ENCODE results near the gene SMOC2.

Gene SMOC2

DNA sequence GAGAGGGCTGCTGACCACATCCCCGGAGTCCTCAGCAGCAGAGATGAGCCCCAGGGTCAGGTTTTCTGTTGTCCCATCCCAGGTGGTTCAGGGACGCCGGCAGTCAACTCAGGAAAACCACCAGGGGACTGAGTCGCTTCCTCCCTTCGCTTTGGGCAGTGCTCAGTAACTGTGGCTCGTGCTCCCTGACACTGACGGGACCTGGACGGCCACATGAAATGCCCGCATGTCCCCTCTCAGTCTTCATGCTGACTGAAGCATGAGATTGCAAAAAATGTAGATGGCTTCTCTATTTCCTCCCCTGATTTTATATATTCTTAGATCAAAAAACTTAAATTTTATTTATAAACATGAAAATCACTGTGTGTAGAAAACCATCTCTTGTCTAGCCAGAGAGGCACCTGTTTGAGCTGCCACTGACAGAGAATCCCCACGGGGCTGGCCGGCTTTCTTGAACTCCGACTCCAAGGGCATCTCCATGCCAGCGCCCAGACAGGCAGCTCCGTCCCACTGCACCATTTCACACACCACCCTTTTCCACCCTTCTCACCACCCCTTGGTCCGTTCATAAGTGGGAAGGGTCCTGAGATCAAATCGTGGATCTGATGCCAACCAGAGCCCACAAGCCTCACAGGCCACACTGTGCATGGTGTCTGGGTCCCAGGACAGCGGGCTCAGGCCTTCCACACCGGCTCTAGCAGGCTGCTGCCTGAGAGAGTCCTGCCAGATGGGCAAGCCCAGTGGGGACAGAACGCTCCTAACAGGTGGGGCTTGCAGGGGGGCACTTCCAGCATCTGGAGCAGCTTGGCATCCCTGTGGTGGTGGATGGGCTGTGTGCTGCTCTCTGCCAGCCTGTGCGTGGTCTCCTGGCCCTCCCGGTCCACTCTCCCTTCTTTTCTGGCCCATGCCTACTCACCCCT is 98.2 kb downstream of the SMOC2 start:
- no peak overlapping the region for H3K4me3 ChIP-seq (ENCODE audit: low read depth, low read length)
- TF ChIP-seq, protein P1, sequence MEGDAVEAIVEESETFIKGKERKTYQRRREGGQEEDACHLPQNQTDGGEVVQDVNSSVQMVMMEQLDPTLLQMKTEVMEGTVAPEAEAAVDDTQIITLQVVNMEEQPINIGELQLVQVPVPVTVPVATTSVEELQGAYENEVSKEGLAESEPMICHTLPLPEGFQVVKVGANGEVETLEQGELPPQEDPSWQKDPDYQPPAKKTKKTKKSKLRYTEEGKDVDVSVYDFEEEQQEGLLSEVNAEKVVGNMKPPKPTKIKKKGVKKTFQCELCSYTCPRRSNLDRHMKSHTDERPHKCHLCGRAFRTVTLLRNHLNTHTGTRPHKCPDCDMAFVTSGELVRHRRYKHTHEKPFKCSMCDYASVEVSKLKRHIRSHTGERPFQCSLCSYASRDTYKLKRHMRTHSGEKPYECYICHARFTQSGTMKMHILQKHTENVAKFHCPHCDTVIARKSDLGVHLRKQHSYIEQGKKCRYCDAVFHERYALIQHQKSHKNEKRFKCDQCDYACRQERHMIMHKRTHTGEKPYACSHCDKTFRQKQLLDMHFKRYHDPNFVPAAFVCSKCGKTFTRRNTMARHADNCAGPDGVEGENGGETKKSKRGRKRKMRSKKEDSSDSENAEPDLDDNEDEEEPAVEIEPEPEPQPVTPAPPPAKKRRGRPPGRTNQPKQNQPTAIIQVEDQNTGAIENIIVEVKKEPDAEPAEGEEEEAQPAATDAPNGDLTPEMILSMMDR (IDR thresholded peaks at IDR 0.05; ENCODE audit: low read depth, low read length): no peak

DNA sequence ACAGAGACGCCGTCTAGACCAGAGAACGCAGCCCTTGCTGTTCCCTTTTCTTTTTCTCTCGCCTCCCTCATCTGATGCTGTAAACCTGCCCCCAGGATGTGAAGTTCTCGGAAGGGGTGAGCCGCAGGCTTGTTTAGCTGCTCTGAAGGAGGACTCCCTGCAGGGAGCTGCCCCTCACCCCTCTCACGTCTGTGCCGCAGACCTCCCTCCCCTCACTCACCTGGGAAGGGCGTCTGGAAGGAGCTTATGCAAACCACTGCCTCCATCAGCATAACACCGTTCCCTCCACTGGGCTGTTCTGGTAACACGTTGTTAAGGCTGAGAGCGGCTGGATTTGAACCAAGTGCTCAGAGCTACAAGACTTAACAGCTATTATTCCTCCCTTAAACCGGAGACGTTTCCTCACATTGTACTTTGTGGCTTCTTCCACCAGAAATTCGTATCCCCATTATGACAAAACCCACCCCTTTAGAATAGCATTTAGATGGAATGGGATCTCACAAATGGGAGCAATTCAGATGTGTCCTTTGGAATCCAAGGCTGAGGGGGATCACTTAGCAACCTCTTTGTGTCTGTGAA is 99.8 kb downstream of the SMOC2 start:
- H3K4me3 ChIP-seq (ENCODE audit: low read depth, low read length): no peak overlapping the region
- TF ChIP-seq, protein P1 (IDR thresholded peaks at IDR 0.05; ENCODE audit: low read depth, low read length): no peak

DNA sequence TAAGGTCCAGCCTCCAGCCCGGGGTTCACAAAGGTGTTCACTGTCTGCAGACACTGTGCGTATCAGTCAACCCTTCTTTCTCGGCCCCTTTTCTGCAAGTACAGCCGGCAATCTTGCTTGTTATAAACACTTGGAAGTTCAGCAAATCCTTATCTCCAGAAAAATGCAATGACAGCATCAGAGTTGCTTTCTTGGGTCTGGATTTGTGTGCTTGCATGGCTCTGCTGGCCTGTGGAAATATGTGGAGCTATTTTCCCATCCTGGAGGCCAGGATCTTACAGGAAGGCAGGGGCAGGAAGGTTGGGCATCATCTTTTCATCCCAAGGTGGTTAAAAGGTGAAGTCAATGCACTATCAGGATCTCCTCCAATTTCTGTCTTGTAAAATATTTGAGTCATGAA is 100.3 kb downstream of the SMOC2 start:
- H3K4me3 ChIP-seq (ENCODE audit: low read depth, low read length): no peak overlapping the region
- TF ChIP-seq, protein P1 (IDR thresholded peaks at IDR 0.05; ENCODE audit: low read depth, low read length): no peak

DNA sequence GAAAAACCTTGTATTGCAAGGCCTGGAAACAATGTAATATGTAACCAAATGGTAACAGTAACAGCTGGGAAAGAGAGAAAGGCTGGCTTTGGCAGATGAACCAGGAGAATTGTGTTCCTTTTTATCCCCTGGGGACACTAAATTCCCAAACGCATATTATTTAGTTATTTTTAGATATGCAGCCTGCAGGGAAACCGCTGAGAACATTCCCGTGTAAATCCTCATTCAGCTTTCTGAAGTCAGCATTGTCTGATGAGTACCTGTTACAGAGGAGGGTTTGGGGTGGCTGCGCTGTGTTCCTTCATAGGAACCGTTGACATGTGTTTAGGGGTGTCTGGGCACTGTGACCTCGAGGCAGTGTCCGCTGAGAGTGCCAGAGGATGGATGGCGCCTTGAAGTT is 101.3 kb downstream of the SMOC2 start:
- TF ChIP-seq, protein P1 (IDR thresholded peaks at IDR 0.05; ENCODE audit: low read depth, low read length): no peak
- no peak overlapping the region for H3K4me3 ChIP-seq (ENCODE audit: low read depth, low read length)

DNA sequence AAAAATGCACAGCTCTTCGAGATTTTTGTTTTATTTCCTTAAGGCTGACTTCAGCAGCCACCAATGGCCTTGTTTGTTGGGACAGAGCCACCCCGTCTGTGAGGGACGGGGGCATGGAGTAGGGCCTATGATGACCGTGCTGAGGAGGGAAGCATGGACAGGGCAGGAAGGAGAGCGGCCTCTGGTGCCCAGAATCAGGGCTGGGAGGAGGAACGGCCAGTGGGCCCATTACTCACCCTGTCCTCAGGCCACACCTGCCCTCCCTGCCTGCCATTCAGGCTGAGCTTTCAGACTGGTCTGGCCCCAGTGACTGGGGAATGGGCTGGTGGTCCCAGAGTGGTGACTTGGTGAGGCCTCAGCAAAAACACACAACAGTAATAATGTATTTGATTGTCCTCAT is 104.4 kb downstream of the SMOC2 start:
- no peak overlapping the region for H3K4me3 ChIP-seq (ENCODE audit: low read depth, low read length)
- TF ChIP-seq, protein P1 (IDR thresholded peaks at IDR 0.05; ENCODE audit: low read depth, low read length): no peak

DNA sequence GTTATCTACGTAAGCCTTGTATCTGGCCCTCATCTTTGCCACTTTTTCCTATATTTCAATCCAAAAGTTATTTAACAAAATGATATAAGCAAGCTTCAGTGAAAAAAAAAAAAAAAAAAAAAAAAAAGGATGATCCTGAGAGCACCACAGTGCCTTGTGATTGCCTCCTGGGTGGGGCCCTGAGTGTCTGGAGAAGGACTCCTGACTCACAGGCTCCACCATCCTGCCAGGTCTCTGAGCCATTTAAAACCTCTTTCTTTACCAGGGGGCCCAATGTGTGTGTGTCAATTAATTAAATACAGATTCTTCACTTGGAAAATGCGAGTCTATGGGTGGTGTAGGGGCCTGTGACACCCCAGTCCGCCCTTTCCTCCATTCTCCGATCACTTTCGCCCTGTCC is 105.2 kb downstream of the SMOC2 start:
- no peak overlapping the region for H3K4me3 ChIP-seq (ENCODE audit: low read depth, low read length)
- TF ChIP-seq, protein P1 (IDR thresholded peaks at IDR 0.05; ENCODE audit: low read depth, low read length): no peak

DNA sequence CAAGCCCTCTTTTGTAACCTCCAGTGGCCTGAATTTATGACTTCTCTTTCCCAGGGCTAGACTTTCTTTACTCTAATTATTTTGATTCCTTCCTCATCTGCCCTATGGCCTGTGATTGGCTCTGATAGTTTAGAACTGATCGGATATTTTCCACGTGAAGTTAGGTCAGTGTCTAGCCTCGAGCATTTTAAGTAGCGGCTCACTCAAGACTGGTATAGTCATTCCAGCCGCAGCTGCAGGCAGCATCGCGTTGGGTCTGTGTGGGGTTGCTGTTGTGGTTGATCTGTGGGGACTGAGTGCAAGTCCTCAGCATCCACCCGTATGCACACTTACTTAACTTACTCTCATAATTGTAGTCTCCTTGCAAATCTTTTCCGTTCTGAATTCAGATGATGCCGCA is 105.7 kb downstream of the SMOC2 start:
- TF ChIP-seq, protein P1 (IDR thresholded peaks at IDR 0.05; ENCODE audit: low read depth, low read length): no peak
- H3K4me3 ChIP-seq (ENCODE audit: low read depth, low read length): no peak overlapping the region

Data from WI38 (cell line).